Measurements from ENCODE around the gene GNL1.
"Not testable (repeated sequence)": the region's sequence is repeated elsewhere in the genome, so short reads cannot be mapped to it uniquely, and the experiment has no call there.

GNL1 gene

DNA sequence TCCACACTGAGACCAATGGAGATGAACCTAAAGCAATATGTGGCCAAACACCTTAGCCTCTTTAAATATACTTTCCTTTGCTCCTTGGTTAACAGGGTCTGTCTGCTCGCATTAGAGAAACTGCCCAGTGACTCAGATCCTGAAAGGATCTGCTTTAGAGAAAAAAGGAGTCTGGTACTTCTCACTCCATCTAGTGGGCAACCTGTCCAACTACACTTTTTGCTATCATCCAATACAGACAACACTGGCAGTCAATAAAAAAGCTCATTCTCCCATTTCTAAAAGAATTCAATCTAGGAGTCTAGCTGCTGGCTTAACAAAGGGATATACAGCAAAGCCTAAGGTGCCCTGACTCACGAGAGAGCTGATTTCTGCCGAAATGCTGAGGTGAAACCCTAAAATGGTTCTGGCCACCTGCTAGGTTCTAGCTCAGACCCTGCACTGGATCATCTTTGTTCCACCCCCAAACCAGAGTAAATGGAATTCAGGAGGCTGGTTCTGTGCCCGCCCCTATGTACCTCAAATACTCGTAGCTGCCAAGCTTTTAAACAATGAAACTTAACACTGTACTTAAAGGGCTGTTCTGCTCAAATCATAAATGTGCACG lies 11.5 kb downstream of the GNL1 start:
- H3K9me3 ChIP-seq (ENCODE audit: control insufficient read depth, low read depth, low read length), result no peaks in the 10 kb centered on the region
- no peak overlapping the region for H3K4me3 ChIP-seq (ENCODE audit: low read length)
- H3K27me3 ChIP-seq (ENCODE audit: control insufficient read depth, insufficient read depth, low read length), result no peaks in the 10 kb centered on the region
- H3K36me3 ChIP-seq (ENCODE audit: control insufficient read depth, low read depth, low read length), result peaks cover 11% of the 10 kb centered on the region
- H3K4me1 ChIP-seq (ENCODE audit: control insufficient read depth, low read depth, low read length), result peaks cover 3% of the 10 kb centered on the region
- H3K27ac ChIP-seq (ENCODE audit: low read length), result no peak overlapping the region
- no peak overlapping the region for H3K9ac ChIP-seq (ENCODE audit: low read length)

DNA sequence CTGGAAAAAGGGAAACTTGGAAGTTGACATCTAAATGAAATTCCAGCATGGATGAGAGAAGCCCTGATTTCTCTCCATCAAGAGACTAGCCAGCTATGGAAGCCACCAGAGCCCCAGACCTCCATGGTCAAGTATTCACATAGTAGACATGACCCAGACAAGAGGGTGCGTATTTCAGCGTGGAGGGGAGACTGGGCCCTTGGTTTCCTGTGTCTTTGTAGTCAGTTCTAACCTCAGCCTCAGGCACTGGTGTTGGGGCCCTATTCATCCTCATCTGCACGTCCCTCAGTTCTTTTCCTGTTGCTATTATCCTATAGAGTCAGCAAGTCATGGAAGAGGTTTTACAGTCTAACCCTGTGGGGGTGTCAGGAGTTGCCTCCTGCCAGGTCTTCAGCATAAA lies 12.5 kb downstream of the GNL1 start:
- no peak overlapping the region for H3K4me3 ChIP-seq (ENCODE audit: low read length)
- H3K27me3 ChIP-seq (ENCODE audit: control insufficient read depth, insufficient read depth, low read length), result no peaks in the 10 kb centered on the region
- no peak overlapping the region for H3K9ac ChIP-seq (ENCODE audit: low read length)
- H3K27ac ChIP-seq (ENCODE audit: low read length), result no peak overlapping the region
- peaks cover 7% of the 10 kb centered on the region for H3K36me3 ChIP-seq (ENCODE audit: control insufficient read depth, low read depth, low read length)
- no peaks in the 10 kb centered on the region for H3K9me3 ChIP-seq (ENCODE audit: control insufficient read depth, low read depth, low read length)
- H3K4me1 ChIP-seq (ENCODE audit: control insufficient read depth, low read depth, low read length), result peaks cover 3% of the 10 kb centered on the region

DNA sequence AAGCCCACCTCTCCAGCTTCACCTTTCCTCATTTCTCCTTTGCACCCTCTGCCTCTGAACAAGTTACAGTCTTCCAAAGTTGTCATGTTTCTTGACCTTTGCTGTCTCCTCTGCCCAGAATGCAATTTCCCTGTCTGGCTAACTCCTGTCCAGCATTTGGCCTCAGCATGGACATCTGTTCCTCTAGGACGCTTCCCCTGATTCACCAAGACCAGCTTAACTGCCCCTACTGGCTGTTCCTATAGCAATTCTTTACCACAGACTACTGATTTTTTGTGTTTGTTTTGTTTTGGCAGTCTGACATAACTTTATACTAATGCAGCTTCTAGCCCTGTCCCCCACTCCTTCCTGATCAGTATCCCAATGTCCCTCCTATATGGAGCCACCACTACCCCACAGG lies 13.4 kb downstream of the GNL1 start:
- H3K27me3 ChIP-seq (ENCODE audit: control insufficient read depth, insufficient read depth, low read length), result no peaks in the 10 kb centered on the region
- no peak overlapping the region for H3K4me3 ChIP-seq (ENCODE audit: low read length)
- H3K27ac ChIP-seq (ENCODE audit: low read length), result no peak overlapping the region
- peaks cover 3% of the 10 kb centered on the region for H3K4me1 ChIP-seq (ENCODE audit: control insufficient read depth, low read depth, low read length)
- H3K9ac ChIP-seq (ENCODE audit: low read length), result no peak overlapping the region
- H3K9me3 ChIP-seq (ENCODE audit: control insufficient read depth, low read depth, low read length), result no peaks in the 10 kb centered on the region
- H3K36me3 ChIP-seq (ENCODE audit: control insufficient read depth, low read depth, low read length), result peaks cover 7% of the 10 kb centered on the region

DNA sequence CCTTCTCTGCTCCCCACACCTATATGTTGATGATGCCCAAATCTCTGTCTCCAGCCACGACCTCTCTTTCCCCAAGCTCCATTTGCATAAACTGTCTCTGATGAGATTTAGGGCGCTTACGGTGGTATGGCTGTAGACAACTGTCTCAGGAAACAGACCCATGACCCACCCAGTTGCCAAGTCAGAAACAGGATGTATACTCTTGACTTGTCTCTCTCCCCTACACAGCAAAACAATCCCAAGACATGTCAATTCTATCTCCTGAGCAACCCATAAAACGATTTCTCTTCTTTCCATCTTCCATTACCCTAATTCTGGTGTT lies 13.9 kb downstream of the GNL1 start:
- Histone ChIP-seq H3K27ac (ENCODE audit: low read length) (no peak overlapping the region), H3K9me3 (ENCODE audit: control insufficient read depth, low read depth, low read length) (no peaks in the 10 kb centered on the region), H3K36me3 (ENCODE audit: control insufficient read depth, low read depth, low read length) (peaks cover 7% of the 10 kb centered on the region), H3K9ac (ENCODE audit: low read length) (no peak overlapping the region), H3K27me3 (ENCODE audit: control insufficient read depth, insufficient read depth, low read length) (no peaks in the 10 kb centered on the region), H3K4me1 (ENCODE audit: control insufficient read depth, low read depth, low read length) (peaks cover 3% of the 10 kb centered on the region), H3K4me3 (ENCODE audit: low read length) (no peak overlapping the region)

DNA sequence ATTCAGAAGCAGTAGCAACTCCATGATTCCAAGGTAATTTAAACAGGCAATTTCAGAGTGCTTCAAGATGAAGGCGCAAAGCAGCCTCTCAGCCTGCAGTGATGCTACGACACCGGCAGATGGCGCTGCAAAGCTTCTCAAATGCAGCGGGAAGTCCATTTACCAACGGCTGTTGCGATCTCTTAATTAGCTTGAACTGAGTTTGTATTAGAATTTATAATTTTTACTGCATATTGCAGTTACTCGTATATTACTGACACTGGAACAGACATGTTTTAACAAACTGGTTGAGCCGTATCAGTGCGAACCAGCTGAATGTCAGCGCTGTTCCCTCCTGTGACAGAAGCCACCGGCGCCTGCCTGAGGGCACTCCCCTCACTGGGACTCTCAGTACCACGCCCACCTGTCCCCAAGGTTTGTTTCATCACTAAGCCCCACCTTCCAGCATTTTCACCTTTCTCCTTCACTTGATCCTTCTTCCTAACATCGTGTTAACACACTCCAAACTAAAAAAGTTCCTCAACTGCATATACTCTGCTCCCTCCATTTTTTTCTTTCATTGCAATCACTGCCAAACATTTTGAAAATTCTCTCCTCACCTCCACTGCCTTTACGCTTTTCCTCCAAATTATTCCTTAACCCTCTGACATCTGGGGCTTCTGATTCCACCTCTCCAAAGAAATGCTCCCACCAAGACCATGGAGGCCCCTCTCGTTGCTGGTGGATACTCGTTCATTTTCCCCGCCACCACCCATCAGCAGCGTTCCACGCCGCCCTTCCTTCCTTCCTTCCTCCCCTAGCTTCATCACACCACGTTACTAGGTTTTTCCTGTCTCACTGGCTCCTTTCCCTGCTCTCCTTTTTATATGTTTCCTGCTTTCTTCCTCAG lies 14.5 kb downstream of the GNL1 start:
- peak overlapping the region; percentile 72 for H3K4me3 ChIP-seq (ENCODE audit: low read length)
- no peaks in the 10 kb centered on the region for H3K27me3 ChIP-seq (ENCODE audit: control insufficient read depth, insufficient read depth, low read length)
- no peak overlapping the region for H3K9ac ChIP-seq (ENCODE audit: low read length)
- H3K9me3 ChIP-seq (ENCODE audit: control insufficient read depth, low read depth, low read length), result no peaks in the 10 kb centered on the region
- H3K27ac ChIP-seq (ENCODE audit: low read length), result no peak overlapping the region
- peaks cover 7% of the 10 kb centered on the region for H3K36me3 ChIP-seq (ENCODE audit: control insufficient read depth, low read depth, low read length)
- peaks cover 3% of the 10 kb centered on the region for H3K4me1 ChIP-seq (ENCODE audit: control insufficient read depth, low read depth, low read length)

DNA sequence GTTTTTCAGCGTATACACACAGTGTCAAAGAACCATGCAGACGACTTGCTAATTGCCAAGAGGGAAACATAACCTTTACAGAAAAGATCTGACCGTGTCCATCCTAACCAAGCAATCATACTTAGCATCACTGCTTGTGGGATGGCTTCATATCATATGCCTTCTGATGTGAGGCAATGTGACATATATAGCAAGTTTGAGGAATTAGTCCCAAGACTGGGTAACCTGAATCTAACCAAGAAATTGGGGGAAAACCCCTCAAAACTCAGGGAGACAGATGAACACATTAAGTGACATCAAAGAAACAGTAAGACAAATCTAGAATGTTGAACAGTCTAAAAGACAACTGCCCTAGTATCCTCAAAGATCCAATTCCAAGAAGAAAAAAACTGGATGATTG lies 18.4 kb downstream of the GNL1 start:
- H3K27me3 ChIP-seq (ENCODE audit: control insufficient read depth, insufficient read depth, low read length), result no peaks in the 10 kb centered on the region
- no peak overlapping the region for H3K4me3 ChIP-seq (ENCODE audit: low read length)
- H3K27ac ChIP-seq (ENCODE audit: low read length), result no peak overlapping the region
- H3K9ac ChIP-seq (ENCODE audit: low read length), result no peak overlapping the region
- H3K4me1 ChIP-seq (ENCODE audit: control insufficient read depth, low read depth, low read length), result peaks cover 3% of the 10 kb centered on the region
- no peaks in the 10 kb centered on the region for H3K9me3 ChIP-seq (ENCODE audit: control insufficient read depth, low read depth, low read length)
- H3K36me3 ChIP-seq (ENCODE audit: control insufficient read depth, low read depth, low read length), result no peaks in the 10 kb centered on the region

DNA sequence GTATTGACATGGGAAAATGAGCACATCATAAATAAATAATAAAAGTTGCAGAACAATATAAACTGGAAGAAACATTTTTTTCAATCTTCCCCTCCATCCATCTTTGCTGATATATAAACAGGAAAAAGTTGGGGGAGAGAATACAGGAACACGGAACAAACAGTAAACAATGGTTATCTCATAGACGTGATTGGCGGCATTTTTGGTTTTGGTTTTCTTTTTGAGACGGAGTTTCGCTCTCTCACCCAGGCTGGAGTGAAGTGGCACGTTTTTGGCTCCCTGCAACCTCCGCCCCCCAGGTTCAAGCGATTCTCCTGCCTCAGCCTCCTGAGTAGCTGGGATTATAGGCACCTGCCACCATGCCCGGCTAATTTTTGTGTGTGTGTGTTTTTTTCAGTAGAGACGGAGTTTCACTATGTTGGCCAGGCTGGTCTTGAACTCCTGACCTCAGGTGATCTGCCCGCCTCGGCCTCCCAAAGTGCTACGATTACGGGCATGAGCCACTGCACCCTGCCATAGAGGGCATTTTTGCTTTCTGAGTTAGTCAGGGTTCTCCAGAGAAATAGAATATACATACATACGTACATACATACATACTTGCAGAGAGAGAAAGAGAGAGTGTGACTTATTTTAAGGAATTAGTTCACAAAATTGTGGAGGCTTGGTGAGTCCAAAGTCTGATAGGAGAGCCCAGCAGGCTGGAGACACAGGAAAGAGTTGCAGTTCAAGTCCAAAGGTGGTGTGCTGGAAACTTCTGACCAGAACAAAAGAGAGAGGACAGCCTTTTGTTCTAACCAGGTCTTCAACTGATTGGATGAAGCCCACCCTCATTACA lies 22.6 kb downstream of the GNL1 start:
- H3K27ac ChIP-seq (ENCODE audit: low read length), result no peak overlapping the region
- no peaks in the 10 kb centered on the region for H3K27me3 ChIP-seq (ENCODE audit: control insufficient read depth, insufficient read depth, low read length)
- H3K36me3 ChIP-seq (ENCODE audit: control insufficient read depth, low read depth, low read length), result no peaks in the 10 kb centered on the region
- no peak overlapping the region for H3K4me3 ChIP-seq (ENCODE audit: low read length)
- H3K9me3 ChIP-seq (ENCODE audit: control insufficient read depth, low read depth, low read length), result no peaks in the 10 kb centered on the region
- H3K4me1 ChIP-seq (ENCODE audit: control insufficient read depth, low read depth, low read length), result no peaks in the 10 kb centered on the region
- no peak overlapping the region for H3K9ac ChIP-seq (ENCODE audit: low read length)

DNA sequence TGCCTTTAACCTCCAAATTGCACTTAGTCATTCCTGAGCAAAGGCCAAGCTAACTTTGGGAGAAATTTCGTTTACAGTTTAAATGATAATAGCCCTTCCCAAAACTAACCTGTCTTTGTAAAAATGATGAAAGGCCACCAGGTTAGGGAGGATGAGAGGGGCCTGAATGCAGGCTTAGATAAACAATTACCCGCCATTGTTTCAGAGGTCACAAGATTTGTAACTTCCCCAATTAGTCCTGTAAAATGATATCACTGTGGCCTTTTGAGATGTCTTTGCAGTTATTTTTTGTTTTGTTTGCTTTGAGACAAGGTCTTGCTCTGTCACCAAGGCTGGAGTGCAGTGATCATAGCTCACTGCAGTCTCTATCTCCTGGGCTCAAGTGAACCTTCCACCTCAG lies 26.3 kb downstream of the GNL1 start:
- Histone ChIP-seq H3K4me1 (ENCODE audit: control insufficient read depth, low read depth, low read length) (no peaks in the 10 kb centered on the region), H3K27me3 (ENCODE audit: control insufficient read depth, insufficient read depth, low read length) (no peaks in the 10 kb centered on the region), H3K27ac (ENCODE audit: low read length) (no peak overlapping the region), H3K4me3 (ENCODE audit: low read length) (no peak overlapping the region), H3K9me3 (ENCODE audit: control insufficient read depth, low read depth, low read length) (no peaks in the 10 kb centered on the region), H3K9ac (ENCODE audit: low read length) (no peak overlapping the region), H3K36me3 (ENCODE audit: control insufficient read depth, low read depth, low read length) (no peaks in the 10 kb centered on the region)

DNA sequence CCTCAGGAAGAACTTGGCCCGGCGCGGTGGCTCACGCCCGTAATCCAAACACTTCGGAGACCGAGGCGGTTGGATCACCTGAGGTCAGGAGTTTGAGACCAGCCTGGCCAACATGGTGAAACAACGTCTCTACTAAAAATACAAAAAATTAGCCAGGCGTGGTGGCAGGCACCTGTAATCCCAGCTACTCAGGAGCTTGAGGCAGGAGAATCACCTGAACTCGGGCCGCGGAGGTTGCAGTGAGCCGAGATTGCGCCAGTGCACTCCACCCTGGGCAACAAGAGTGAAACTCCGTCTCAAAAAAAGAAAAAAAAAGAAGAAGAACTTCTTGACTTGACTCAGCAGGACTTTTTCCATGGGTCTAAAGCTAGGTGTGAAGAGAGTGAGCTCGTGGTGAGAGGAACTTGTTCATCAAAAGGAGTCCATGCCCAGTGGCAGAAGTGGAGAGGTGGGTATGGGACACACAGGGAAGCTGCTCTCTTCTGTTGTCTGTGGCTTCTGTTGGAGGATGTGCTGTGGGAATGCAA lies 26.9 kb downstream of the GNL1 start:
- H3K36me3 ChIP-seq (ENCODE audit: control insufficient read depth, low read depth, low read length); H3K4me3 ChIP-seq (ENCODE audit: low read length); H3K9me3 ChIP-seq (ENCODE audit: control insufficient read depth, low read depth, low read length); H3K4me1 ChIP-seq (ENCODE audit: control insufficient read depth, low read depth, low read length); H3K27ac ChIP-seq (ENCODE audit: low read length); H3K9ac ChIP-seq (ENCODE audit: low read length); H3K27me3 ChIP-seq (ENCODE audit: control insufficient read depth, insufficient read depth, low read length): not testable (repeated sequence)

DNA sequence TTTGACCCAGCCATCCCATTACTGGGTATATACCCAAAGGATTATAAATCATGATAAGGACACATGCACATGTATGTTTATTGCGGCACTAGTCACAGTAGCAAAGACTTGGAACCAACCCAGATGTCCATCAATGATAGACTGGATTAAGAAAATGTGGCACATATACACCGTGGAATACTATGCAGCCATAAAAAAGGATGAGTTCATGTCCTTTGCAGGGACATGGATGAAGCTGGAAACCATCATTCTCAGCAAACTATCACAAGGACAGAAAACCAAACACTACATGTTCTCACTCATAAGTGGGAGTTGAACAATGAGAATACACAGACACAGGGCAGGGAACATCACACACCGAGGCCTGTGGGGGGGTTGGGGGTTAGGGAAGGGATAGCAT lies 29.8 kb downstream of the GNL1 start:
- not testable (repeated sequence) for H3K4me3 ChIP-seq (ENCODE audit: low read length)

DNA sequence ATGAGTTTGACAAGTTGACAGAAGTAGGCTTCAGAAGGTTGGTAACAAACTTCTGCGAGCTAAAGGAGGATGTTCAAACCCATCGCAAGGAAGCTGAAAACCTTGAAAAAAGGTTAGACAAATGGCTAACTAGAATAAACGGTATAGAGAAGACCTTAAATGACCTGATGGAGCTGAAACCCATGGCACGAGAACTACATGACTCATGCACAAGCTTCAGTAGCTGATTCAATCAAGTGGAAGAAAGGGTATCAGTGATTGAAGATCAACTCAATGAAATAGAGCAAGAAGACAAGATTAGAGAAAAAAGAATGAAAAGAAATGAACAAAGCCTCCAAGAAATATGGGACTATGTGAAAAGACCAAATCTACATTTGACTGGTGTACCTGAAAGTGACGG lies 34.3 kb downstream of the GNL1 start:
- H3K9ac ChIP-seq (ENCODE audit: low read length); H3K9me3 ChIP-seq (ENCODE audit: control insufficient read depth, low read depth, low read length); H3K27ac ChIP-seq (ENCODE audit: low read length); H3K4me1 ChIP-seq (ENCODE audit: control insufficient read depth, low read depth, low read length); H3K27me3 ChIP-seq (ENCODE audit: control insufficient read depth, insufficient read depth, low read length); H3K4me3 ChIP-seq (ENCODE audit: low read length); H3K36me3 ChIP-seq (ENCODE audit: control insufficient read depth, low read depth, low read length): not testable (repeated sequence)

More for the DNA sequence above, 29.8 kb downstream of the GNL1 start:
- H3K9ac ChIP-seq (ENCODE audit: low read length); H3K27ac ChIP-seq (ENCODE audit: low read length); H3K9me3 ChIP-seq (ENCODE audit: control insufficient read depth, low read depth, low read length); H3K36me3 ChIP-seq (ENCODE audit: control insufficient read depth, low read depth, low read length); H3K27me3 ChIP-seq (ENCODE audit: control insufficient read depth, insufficient read depth, low read length); H3K4me1 ChIP-seq (ENCODE audit: control insufficient read depth, low read depth, low read length): not testable (repeated sequence)
